ENCODE measurements around the gene ADAMTS14.
A peak's percentile ranks its signal among the peaks of the same experiment; 100 is the strongest.
"Not testable (repeated sequence)": the region's sequence is repeated elsewhere in the genome, so short reads cannot be mapped to it uniquely, and the experiment has no call there.

The ADAMTS14 gene

DNA sequence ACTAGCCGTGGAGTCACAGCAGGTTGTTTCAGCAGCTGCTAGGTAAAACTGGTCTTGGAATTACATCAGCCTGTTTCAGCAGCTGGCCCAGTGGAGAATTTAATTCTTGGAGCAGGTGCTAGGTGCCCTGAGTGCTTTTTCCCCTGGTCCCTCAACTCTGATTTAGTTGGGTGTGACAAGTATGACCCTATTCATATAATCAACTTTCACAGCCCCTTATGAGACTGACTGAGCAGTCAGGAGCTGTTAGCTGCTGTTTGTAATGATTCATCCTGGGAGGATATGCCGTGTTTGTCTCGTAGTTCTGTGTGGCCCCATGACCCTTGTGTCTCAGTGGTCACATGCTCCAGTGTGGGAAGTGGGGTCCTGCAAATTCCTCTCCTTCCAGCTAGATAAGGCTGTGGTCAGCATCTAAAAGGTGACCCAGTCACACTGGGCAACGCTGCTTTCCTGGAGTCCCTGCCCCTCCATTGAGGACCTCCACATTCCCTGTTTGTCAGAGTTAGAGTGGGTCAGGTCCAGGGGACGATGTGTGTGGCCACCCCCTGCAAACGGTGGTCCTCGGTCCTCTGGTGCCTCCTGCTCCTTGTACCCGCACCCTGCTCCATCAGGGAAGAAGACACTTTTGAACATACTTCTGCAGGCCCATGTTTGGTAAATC lies 84.5 kb downstream of the ADAMTS14 start:
- DNase-seq, result no peak

DNA sequence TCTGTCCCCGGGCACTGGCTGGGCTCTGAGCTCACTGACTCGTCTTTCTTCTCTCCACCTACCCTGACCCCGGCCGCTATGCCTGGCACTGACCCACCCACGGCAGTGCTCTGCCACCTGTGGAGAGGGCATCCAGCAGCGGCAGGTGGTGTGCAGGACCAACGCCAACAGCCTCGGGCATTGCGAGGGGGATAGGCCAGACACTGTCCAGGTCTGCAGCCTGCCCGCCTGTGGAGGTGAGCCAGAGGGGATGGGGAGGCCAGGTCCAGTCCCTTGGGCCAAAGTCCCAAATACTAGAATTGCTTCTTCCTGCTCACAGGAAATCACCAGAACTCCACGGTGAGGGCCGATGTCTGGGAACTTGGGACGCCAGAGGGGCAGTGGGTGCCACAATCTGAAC lies 85.5 kb downstream of the ADAMTS14 start:
- DNase-seq, result no peak

DNA sequence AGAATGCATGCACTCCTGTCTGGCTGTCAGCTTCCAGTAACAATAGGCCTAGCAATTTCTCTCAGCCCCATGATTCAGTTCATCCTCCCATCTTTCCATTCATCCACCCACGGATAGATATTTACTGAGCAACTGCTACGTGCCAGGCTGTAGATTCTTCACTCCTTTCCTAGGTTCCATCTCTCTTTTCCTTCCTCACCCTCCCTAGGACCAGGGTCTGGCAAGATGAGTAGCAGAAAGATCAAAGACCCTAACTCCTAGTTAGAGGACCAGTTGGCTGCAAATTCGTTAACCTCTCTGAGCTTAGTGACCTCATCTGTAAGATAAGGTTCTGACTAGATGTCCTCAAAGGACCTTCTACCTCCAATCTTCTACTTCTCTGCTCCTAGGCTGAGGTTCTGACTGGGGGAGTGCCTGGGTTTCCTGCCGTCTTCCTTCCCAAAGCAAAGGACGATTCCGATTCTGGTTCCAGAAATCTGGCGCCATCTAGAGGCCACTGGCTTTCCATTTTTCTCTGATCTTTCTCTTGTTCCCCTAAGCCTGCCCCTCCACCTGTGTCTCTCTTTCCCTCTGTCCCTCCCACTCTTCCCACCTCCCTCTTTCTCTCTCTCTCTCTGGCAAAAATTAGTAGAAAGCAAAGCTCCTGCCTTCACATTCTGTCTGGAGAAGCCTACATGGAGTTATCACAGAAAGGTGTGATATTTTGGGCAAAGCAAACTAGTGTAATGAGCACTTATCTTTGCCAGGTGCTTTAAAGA lies 86.6 kb downstream of the ADAMTS14 start:
- peak; percentile 61 for DNase-seq

DNA sequence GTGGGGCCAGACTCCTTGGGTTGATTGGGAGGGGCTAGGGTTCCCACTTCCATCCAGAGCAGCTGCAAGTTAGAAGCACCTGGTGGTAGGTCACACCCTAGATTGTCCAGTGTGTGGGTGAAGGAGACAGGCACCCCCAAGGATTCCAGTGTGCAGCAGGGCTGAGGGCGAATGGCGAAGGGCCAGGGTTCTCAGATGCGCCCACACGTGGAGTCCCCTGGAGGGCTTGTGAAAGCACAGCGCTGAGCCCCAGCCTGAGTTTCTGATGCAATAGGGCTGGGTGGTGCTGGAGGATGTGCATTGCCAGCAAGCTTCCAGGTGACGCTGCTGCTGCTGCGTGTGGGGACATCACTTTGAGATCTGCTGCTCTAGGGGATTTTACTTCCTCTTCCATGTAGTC lies 87.5 kb downstream of the ADAMTS14 start:
- DNase-seq, result no peak

- no peak for DNase-seq
These were observed 88.0 kb downstream of the ADAMTS14 start for GRCh38 chr10:70760271-70760787.

GRCh38 chr10:70761031-70761601 lies 88.8 kb downstream of the ADAMTS14 start:
- DNase-seq, result no peak

GRCh38 chr10:70761727-70762350 lies 89.5 kb downstream of the ADAMTS14 start:
- no peak for DNase-seq

DNA sequence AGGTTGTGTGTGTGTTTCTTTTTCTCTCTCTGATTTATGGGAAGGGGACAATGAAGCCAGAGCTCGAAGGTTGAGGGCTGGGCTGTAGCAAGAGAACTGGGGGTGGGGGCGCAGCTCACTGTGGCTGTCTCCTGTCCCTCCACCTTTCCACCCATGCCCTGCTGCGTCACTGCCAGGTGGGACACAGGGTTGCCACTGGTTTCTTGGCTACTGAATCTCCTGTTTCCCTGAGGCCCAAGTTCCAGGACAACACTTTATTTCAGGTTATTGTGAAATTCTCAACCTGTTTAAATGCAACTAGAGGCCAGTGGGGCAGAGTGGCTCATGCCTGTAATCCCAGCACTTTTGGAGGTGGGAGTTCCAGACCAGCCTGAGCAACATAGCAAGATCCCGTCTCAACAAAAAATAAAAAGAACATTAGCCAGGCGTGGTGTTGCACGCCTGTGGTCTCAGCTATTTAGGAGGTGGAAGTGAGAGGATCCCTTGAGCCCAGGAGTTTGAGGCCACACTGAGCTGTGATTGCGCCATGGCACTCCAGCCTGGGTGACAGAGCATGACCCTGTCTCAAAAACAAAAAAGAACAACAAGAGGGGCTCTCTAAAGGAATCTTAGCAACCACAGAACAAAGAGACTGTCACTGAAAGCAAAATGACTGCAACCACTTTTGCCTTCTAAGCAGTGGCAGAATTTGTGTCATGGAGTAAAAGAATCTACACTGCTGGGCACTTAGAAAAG lies 90.3 kb downstream of the ADAMTS14 start:
- no peak for DNase-seq

- no peak for DNase-seq
These were observed 91.3 kb downstream of the ADAMTS14 start for GRCh38 chr10:70763567-70763966.

- no peak for DNase-seq
These were observed 93.7 kb downstream of the ADAMTS14 start for GRCh38 chr10:70765794-70766594.

DNA sequence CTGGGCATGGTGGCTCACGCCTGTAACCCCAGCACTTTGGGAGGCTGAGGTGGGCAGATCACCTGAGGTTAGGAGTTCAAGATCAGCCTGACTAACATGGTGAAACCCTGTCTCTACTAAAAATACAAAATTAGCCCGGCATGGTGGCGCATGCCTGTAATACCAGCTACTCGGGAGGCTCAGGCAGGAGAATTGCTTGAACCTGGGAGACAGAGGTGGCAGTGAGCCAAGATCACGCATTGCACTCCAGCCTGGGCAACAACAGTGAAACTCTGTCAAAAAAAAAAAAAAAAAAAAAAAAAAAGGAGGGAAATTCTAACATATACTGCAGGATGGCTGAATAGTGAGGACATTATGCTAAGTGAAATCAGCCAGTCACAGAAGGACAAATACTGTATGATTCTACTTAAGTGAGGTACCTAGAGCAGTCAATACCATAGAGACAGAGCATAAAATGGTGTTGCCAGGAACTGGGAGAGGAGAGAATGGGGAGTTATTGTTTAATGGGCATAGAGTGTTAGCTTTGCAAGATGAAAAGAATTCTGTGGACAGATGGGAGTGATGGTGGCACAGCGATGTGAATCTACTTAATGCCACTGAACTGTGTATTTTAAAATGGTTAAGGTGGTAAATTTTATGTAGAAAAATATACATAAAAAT lies 95.8 kb downstream of the ADAMTS14 start:
- not testable (repeated sequence) for DNase-seq

DNA sequence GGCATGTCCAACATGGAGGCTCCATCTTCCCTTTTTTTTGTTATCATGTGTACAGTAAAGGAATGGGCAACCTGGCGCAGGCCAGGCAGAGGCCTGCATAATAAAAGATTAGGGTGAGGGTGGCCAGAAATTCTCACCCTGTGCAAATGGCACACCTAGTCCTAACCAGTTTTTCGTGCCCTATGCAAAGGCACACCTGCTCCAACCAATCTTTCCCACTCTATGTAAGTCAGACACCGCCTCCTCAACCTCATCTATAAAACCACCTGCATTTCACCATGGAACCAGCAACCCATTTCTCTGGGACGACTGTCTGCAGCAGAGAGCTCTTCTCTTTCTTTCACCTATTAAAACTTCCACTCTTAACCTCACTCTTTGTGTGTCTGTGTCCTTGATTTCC lies 96.8 kb downstream of the ADAMTS14 start:
- no peak for DNase-seq

- DNase-seq, result no peak
These were observed 97.7 kb downstream of the ADAMTS14 start for GRCh38 chr10:70770001-70770400.

DNA sequence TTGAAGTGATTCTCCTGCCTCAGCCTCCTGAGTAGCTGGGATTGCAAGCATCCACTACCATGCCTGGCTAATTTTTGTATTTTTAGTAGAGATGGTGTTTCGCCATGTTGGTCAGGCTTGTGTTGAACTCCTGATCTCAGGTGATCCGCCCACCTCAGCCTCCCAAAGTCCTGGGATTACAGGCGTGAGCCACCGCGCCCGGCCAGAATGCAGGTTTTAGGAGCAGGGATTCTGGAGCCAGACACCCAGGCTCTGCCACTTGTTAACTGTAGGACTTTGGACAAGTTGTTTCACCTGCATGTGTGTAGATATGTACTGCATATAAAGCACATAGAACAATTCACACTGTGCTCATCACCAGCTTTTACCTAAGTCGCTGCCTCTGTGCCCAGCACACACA lies 98.2 kb downstream of the ADAMTS14 start:
- not testable (repeated sequence) for DNase-seq

DNA sequence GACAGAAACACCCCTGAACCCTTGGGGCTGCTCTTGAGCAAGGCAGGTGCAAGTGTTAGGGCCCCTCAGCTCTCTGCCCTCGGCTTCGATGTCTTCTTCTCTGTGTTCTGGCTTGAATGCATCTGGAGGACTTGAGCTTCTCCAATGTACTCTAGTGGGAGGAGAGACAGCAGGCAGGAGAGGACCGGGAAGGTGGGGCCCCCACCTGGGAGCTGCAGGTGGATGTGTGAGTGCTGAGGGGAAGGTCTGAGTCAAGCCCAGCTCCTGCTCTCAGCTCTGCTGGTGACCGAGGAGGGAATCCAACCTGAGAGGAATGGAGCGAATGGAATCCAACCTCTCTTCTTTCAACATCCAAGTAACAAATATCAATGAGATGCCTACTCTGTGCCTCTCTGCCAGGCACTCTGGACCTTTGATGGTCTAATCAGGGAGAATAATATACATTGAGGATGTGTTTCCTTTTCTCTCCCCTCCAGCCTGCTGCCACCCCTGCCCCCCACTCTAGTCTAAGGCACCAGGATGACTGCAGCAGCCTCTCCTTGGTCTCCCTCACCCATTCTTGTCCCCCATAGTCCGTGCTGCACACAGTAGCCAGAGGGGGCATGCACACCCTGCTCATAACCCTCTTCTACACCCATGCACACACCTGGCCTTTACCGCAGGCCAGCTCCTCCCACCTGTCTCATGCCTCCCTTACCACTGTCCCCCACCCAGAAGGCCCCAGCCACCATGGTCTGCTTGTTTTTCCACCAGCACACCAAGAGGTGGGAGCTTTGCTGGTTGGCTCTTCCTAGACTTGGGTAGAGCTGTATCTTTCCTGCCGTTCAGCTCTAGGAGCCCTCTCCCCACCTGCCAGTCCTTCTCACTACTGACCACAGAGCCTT lies 99.2 kb downstream of the ADAMTS14 start:
- no peak for DNase-seq

GRCh38 chr10:70772627-70773026 lies 100.3 kb downstream of the ADAMTS14 start:
- no peak for DNase-seq

DNA sequence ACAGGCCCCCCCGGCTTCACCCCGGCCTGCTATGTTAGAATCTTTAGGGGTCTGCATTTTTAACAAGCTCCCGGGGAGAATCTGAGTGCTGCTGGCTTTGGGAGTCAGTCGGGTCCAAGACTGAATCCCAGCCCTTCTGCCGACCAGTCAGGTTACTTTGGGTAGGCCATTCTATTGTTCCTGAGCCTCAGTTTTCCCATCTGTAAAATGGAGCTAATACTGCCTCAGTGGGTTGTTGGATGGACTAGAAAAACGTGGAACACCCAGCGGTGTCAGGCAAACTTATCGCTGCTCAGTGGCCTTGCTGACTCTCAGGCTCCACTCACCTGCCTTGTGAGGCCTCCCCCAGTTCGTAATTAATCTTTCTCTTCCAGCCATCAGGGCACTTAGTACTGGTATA lies 101.2 kb downstream of the ADAMTS14 start:
- no peak for DNase-seq

DNA sequence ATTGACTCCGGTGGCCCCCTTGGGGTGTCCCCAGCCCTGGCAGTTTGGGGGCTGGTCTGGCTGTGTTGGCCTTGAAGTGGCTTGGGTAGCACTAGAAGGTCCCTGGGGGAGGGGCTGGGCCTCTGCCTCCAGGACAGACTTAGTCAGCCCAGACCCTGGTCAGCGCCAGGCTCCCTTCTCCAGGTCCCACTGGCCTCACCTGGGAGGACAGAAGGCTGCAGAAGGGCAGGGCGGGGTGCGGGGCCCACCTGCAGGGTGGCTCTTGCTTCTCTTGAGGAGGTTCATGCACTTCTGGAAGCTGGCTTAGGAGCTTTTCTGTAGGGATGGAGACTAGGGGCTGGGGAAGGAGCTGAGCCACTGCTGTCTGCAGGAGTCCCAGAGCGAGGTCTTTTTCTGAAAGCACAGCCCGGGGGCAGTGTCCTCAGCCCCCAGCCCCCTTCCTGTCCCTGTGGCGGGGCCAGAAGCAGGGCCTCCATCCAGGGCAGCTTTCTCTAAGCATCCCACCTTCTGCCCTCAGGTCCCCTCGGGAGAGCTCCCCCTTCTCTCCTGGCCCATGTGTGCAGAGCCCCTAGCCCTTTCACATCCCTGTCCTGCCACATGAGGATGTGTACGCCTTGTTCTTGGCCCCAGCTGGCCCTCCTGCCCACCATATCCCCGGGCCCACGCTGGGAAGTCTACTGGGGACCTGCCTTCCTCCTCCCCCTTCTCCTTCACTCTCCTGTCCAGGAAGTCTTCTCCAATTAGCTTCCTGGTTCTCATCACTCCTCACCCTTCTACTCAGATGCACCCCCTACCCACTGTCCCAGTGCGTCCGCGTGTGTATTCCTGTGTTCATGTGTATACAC lies 101.9 kb downstream of the ADAMTS14 start:
- no peak for DNase-seq
